GM18519 (cell line): Measurements from ENCODE around the gene ZNF837.

ENCODE experiments used
- ATAC-seq: cut with Tn5 transposase; IDR thresholded peaks from one replicate; pipeline ENCODE4 v1.9.1; 2021; ENCODE audit warnings: mild to moderate bottlenecking, moderate library complexity; ENCODE audit not compliant: unreplicated experiment, low FRiP score

The ZNF837 gene

DNA sequence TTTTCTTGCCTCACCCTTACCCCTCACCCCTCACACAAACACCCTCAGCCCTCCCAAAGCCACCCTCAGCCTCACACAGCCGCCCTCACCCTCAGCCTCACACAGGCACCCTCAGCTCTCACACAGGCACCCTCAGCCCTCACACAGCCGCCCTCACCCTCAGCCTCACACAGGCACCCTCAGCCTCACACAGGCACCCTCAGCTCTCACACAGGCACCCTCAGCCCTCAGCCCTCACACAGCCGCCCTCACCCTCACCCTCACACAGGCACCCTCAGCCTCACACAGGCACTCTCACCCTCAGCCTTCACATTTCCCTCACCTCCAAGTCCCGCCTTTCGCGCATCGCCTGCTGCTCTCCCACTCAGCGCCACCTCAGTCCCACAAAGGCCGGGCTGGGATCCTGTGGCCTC, 54.3 kb downstream of the ZNF837 start:
- no peak for ATAC-seq

DNA sequence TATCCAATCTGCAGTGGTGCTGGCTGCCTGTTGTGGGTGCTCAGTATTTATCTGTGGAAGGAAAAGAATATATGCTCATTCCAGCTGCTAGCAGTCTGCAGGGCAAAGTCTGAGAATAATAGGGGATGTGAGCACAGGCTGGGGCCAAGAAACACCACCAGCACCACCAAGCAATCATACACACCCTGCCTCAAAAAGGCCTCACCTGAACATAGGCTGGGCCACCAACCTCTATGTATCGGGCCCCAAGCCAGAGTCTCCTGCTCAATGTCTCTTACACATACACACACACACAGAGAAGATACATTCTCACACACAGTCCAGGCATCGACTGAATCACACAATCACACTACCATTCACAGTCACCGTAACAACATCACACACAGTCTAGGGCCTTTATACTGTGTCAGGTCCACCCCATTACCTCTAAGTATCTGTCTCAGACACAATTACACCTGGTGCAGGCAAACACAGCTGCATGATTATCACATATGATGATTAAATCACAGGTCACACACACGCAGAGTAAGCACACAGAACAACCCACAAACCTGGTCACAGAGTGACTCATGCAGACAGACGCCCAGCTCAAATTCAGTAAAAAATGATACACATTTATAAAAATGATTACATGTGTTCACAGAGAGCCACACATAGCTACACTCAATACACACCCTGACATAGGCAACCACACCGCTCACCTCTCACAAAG, 55.4 kb downstream of the ZNF837 start:
- no peak for ATAC-seq

DNA sequence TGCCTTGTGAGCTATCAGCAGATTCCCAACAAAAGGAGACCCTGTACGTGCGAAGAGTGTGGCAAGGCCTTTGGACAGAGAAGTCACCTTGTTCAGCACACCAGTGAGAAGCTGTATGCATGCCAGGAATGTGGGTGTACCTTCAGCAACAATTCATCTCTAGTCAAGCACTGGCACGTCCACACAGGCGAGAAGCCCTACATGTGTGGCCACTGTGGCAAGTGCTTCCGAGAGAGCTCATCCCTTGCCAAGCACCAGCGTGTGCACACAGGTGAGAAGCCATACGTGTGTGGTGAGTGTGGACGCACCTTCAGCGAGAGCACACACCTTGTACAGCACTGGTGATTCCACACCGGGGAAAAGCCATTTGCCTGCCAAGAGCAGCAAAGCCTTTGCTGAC, 61.6 kb downstream of the ZNF837 start:
- ATAC-seq, result no peak

DNA sequence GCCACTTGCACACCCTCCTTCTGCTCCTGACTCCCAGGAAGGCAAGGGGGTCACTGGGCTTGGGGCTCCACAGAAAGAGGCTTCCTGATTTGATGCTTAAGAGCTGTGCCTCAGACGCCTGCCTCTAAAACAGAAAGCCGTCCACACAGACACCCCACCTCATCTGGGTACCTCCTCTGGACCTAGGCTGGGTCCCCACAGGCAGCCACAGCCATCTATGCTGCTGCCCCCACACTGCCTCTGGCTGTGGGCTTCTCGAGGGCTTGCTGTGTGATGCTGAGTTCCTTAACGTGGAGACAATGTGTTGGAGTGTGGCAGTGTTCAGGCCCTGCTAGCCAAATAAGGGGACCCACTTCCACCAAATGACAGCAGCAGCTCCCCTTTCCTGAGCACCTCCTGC, 62.5 kb downstream of the ZNF837 start:
- no peak for ATAC-seq
